B cell (primary cell): ENCODE measurements around the gene CLCF1. TPM values are rescaled to one million over a fixed set of nuclear protein-coding genes. Genes with fewer than 3 reads are reported as not detected.

Experiments used
- ATAC-seq: fragments of 200-7000 bp; cut with Tn5 transposase; one replicate; pipeline ENCODE4 v1.10.0; 2021; ENCODE audit warnings: low read depth, mild to moderate bottlenecking, moderate number of reproducible peaks, moderate library complexity
- CTCF ChIA-PET: fragments of 350-600 bp; sonication (Branson Sonifier 250); formaldehyde crosslinking; loops from one replicate; lab custom pipeline; 2021; ENCODE audit warnings: antibody characterized with exemption, inconsistent platforms; lab: Charles Lee
- POLR2A ChIA-PET: fragments of 350-600 bp; sonication (Branson Sonifier 250); formaldehyde crosslinking; loops from one replicate; lab custom pipeline; 2021; ENCODE audit warnings: antibody characterized with exemption; lab: Charles Lee
- DNase-seq: peaks from one replicate; pipeline ENCODE4 v3.0.0; 2013
- H2AFZ ChIP-seq: 2 replicates; pipeline ENCODE4 v1.6.1; 2012; ENCODE audit warnings: mild to moderate bottlenecking, low read depth, low read length; ENCODE audit not compliant: insufficient read depth, poor library complexity, severe bottlenecking
- H3K27ac ChIP-seq, 2 donors: 1 replicate in 1 of 2; 2 replicates in 1 of 2; pipeline ENCODE4 v1.5.1; 2012 to 2013; ENCODE audit warnings: low read length in 2 of 2, mild to moderate bottlenecking in 2 of 2, moderate library complexity in 1 of 2
- H3K27me3 ChIP-seq, 4 experiments: fragments of 200-600 bp in 1 of 4; sonication (generic) in 1 of 4; replicated peaks in 1 of 4; 1 replicate in 2 of 4; 2 replicates in 2 of 4; pipeline versions ENCODE4 v1.6.1 to v1.7.0; 2013 to 2016; ENCODE audit warnings: low read length in 3 of 4, mild to moderate bottlenecking in 2 of 4, mixed read lengths in 1 of 4, moderate library complexity in 1 of 4; ENCODE audit not compliant: insufficient read depth in 4 of 4, control insufficient read depth in 3 of 4; ENCODE audit errors: control extremely low read depth in 1 of 4
- H3K36me3 ChIP-seq, 2 experiments: replicated peaks in 1 of 2; 1 replicate in 1 of 2; 2 replicates in 1 of 2; pipeline versions ENCODE4 v1.6.1 to v1.7.1; 2013; ENCODE audit warnings: low read length in 1 of 2; ENCODE audit not compliant: insufficient read depth in 2 of 2, control insufficient read depth in 1 of 2; ENCODE audit errors: control extremely low read depth in 1 of 2, extremely low read depth in 1 of 2
- H3K4me1 ChIP-seq, 2 donors: fragments of 200-600 bp in 1 of 2; sonication (generic) in 1 of 2; 1 replicate in 1 of 2; 2 replicates in 1 of 2; pipeline versions ENCODE4 v1.5.1 to v1.6.1; 2013 to 2017; ENCODE audit warnings: low read length in 2 of 2; ENCODE audit not compliant: control insufficient read depth in 2 of 2, insufficient read depth in 2 of 2
- H3K4me2 ChIP-seq: replicated peaks from 2 replicates; pipeline ENCODE3; 2012; ENCODE audit warnings: mild to moderate bottlenecking, low read depth, low read length; ENCODE audit not compliant: poor library complexity, severe bottlenecking
- H3K4me3 ChIP-seq, 5 experiments: fragments of 200-600 bp in 1 of 5; sonication (generic) in 1 of 5; 1 replicate in 3 of 5; 2 replicates in 2 of 5; pipeline versions ENCODE4 v1.5.1 to v1.7.0; 2011 to 2016; ENCODE audit warnings: low read length in 4 of 5, mild to moderate bottlenecking in 4 of 5, low read depth in 2 of 5, control low read depth in 1 of 5, moderate library complexity in 1 of 5; ENCODE audit not compliant: insufficient read depth in 1 of 5; ENCODE audit errors: control extremely low read depth in 1 of 5, extremely low read depth in 1 of 5
- H3K79me2 ChIP-seq: fragments of 200-600 bp; sonication (generic); one replicate; pipeline ENCODE4 v1.6.0; 2016; ENCODE audit warnings: low read length; ENCODE audit not compliant: control insufficient read depth, insufficient read depth
- H3K9ac ChIP-seq: fragments of 200-600 bp; sonication (generic); 2 replicates; pipeline ENCODE4 v1.6.1; 2017; ENCODE audit warnings: mild to moderate bottlenecking, low read length, moderate library complexity
- H3K9me3 ChIP-seq, 3 donors: one replicate each; pipeline versions ENCODE4 v1.6.1 to v1.7.1; 2013; ENCODE audit warnings: low read length in 2 of 3; ENCODE audit not compliant: control insufficient read depth in 2 of 3, insufficient read depth in 1 of 3; ENCODE audit errors: control extremely low read depth in 1 of 3
- H4K20me1 ChIP-seq: 2 replicates; pipeline ENCODE4 v1.6.0; 2012; ENCODE audit warnings: mild to moderate bottlenecking, low read length; ENCODE audit not compliant: insufficient read depth, control insufficient read depth, poor library complexity, severe bottlenecking
- H3K27ac Mint-ChIP-seq: one replicate; pipeline ENCODE4 v1.8.0; 2021; ENCODE audit warnings: mixed read lengths
- H3K27me3 Mint-ChIP-seq: one replicate; pipeline ENCODE4 v1.8.0; 2021; ENCODE audit warnings: mixed read lengths
- H3K4me1 Mint-ChIP-seq: one replicate; pipeline ENCODE4 v1.8.0; 2021; ENCODE audit warnings: mixed read lengths
- H3K4me3 Mint-ChIP-seq: one replicate; pipeline ENCODE4 v1.8.0; 2021; ENCODE audit warnings: mixed read lengths
- H3K9me3 Mint-ChIP-seq: one replicate; pipeline ENCODE4 v1.8.0; 2022; ENCODE audit warnings: mixed read lengths; ENCODE audit not compliant: insufficient read depth
- EZH2 ChIP-seq: IDR thresholded peaks from 2 replicates; pipeline ENCODE4 v1.6.1; 2012; ENCODE audit warnings: borderline replicate concordance, low read depth, mild to moderate bottlenecking, moderate library complexity, low read length; ENCODE audit not compliant: insufficient read depth, poor library complexity, severe bottlenecking
- WGBS: methylation state at CpG from one replicate; pipeline ENCODE4 v1.1.5; 2013; ENCODE audit warnings: missing lambda C conversion rate; ENCODE audit not compliant: insufficient coverage; 5-methylcytosine and 5-hydroxymethylcytosine counted together
- intact Hi-C: fragments of 100-400 bp; cut with micrococcal nuclease; formaldehyde crosslinking; loops from one replicate; pipeline ENCODE4 v1.10.0; 2022
- polyA plus RNA-seq: library from polyadenylated mRNA; depleted of rRNA; stranded (reverse); fragments of >200 nt; gene quantifications from 2 replicates; pipeline ENCODE4 v1.2.3, GENCODE V29; 2012
- total RNA-seq, 2 donors: library from RNA; stranded (reverse); fragments of 120-200 nt in 1 of 2; gene quantifications; 1 replicate in 1 of 2; 2 replicates in 1 of 2; pipeline versions ENCODE4 v1.2.3 to v1.2.4, GENCODE V29; 2013 to 2022
- TF ChIP-seq, protein P1 (sequence below): fragments of 200-600 bp; IDR thresholded peaks from one replicate; pipeline ENCODE4 v1.8.0; 2022; ENCODE audit warnings: antibody characterized with exemption, mild to moderate bottlenecking

The CLCF1 gene
- total and polyA plus RNA-seq, 2 donors (not counting 1 experiment from before 2014, with no cell fraction given), result 29.1 to 44.6 TPM

GRCh38 chr11:67420147-67420645 is 46.8 kb upstream of the CLCF1 start:
- H3K4me3 ChIP-seq, result peak overlapping the region in 4 of 5 experiments; percentile 32 to 63 (median 53)
- TF ChIP-seq, protein P1, sequence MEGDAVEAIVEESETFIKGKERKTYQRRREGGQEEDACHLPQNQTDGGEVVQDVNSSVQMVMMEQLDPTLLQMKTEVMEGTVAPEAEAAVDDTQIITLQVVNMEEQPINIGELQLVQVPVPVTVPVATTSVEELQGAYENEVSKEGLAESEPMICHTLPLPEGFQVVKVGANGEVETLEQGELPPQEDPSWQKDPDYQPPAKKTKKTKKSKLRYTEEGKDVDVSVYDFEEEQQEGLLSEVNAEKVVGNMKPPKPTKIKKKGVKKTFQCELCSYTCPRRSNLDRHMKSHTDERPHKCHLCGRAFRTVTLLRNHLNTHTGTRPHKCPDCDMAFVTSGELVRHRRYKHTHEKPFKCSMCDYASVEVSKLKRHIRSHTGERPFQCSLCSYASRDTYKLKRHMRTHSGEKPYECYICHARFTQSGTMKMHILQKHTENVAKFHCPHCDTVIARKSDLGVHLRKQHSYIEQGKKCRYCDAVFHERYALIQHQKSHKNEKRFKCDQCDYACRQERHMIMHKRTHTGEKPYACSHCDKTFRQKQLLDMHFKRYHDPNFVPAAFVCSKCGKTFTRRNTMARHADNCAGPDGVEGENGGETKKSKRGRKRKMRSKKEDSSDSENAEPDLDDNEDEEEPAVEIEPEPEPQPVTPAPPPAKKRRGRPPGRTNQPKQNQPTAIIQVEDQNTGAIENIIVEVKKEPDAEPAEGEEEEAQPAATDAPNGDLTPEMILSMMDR, result no peak
- TF ChIP-seq EZH2, result no peak
- peaks cover 21% of the 10 kb centered on the region for H3K79me2 ChIP-seq
- no peaks in the 10 kb centered on the region for H3K9me3 ChIP-seq
- no peak for ATAC-seq
- Mint-ChIP-seq H3K4me3 (peak overlapping the region; percentile 83), H3K27me3 (no peaks in the 10 kb centered on the region), H3K4me1 (peaks cover 49% of the 10 kb centered on the region), H3K9me3 (no peaks in the 10 kb centered on the region), H3K27ac (peak overlapping the region; percentile 91)
- intact Hi-C loops, result loop anchor here (2.0 kb wide), 1 partner anchor 17 kb away; the partner anchor contains the start of gene PTPRCAP
- H4K20me1 ChIP-seq, result no peaks in the 10 kb centered on the region
- ChIA-PET CTCF (interaction anchor here (0.8 to 10.4 kb wide), 12 partner anchors 7 to 74 kb away, joined by 3 to 121 read pairs (median 5); partner anchors contain the start of genes PPP1CA, PTPRCAP, RAD9A and RPS6KB2), POLR2A (interaction anchor here (0.6 to 10.7 kb wide), 17 partner anchors 9 to 211 kb away, joined by 3 to 195 read pairs (median 11); partner anchors contain the start of genes POLD4, PPP1CA, PTPRCAP and RAD9A)
- H2AFZ ChIP-seq, result peak overlapping the region; percentile 51
- peak overlapping the region; percentile 95 for H3K4me2 ChIP-seq
- H3K4me1 ChIP-seq, result peaks cover 51 to 57% of the 10 kb centered on the region in 2 donors
- no peaks in the 10 kb centered on the region for H3K27me3 ChIP-seq
- DNase-seq, result no peak
- peak overlapping the region; percentile 43 to 71 for H3K27ac ChIP-seq
- H3K9ac ChIP-seq, result peak overlapping the region; percentile 68
- H3K36me3 ChIP-seq, result no peaks in the 10 kb centered on the region
- 32% methylated on average over 10 of the region's 15 CpGs for whole genome bisulfite sequencing
